Keratinocyte (primary cell): Measurements from ENCODE around the gene KLF16. TPM values are rescaled to one million over a fixed set of nuclear protein-coding genes. Genes with fewer than 3 reads are reported as not detected.

ENCODE experiments used
- DNase-seq: peaks from one replicate; pipeline ENCODE4 v3.0.0-alpha.2; 2011; ENCODE audit warnings: low read depth, missing footprints, low spot score
- FAIRE-seq: peaks from 2 replicates; lab custom pipeline; 2011; peaks lifted over from hg19 to GRCh38; lab: Jason Lieb, UNC
- H2AFZ ChIP-seq: 2 replicates; pipeline ENCODE4 v1.6.0; 2012; ENCODE audit warnings: low read length, control low read depth, inconsistent platforms; ENCODE audit not compliant: control insufficient read depth
- H3K27ac ChIP-seq: 2 replicates; pipeline ENCODE4 v1.5.1; 2011; ENCODE audit warnings: low read length; ENCODE audit not compliant: control insufficient read depth, insufficient read depth
- H3K27me3 ChIP-seq: 3 replicates; pipeline ENCODE4 v1.6.0; 2011; ENCODE audit warnings: low read length; ENCODE audit not compliant: control insufficient read depth, insufficient read depth; ENCODE audit errors: extremely low read depth
- H3K36me3 ChIP-seq, 2 experiments: 2 replicates in 1 of 2; 3 replicates in 1 of 2; pipeline ENCODE4 v1.5.1; 2011; ENCODE audit warnings: low read length in 2 of 2, mild to moderate bottlenecking in 1 of 2; ENCODE audit not compliant: control insufficient read depth in 2 of 2, insufficient read depth in 2 of 2; ENCODE audit errors: extremely low read depth in 1 of 2
- H3K4me1 ChIP-seq: 3 replicates; pipeline ENCODE4 v1.5.1; 2011; ENCODE audit warnings: low read length; ENCODE audit not compliant: control insufficient read depth, insufficient read depth; ENCODE audit errors: extremely low read depth
- H3K4me2 ChIP-seq: 3 replicates; pipeline ENCODE4 v1.6.0; 2011; ENCODE audit warnings: low read depth, low read length; ENCODE audit not compliant: control insufficient read depth, insufficient read depth; ENCODE audit errors: extremely low read depth
- H3K4me3 ChIP-seq, 3 experiments: fragments of 200-600 bp in 1 of 3; sonication (generic) in 1 of 3; 2 replicates in 2 of 3; 3 replicates in 1 of 3; pipeline ENCODE4 v1.5.1; 2011 to 2016; ENCODE audit warnings: low read length in 3 of 3, mild to moderate bottlenecking in 3 of 3, control low read depth in 2 of 3, inconsistent platforms in 1 of 3, low read depth in 1 of 3, mixed read lengths in 1 of 3, mixed run types in 1 of 3, moderate library complexity in 1 of 3; ENCODE audit not compliant: control insufficient read depth in 2 of 3, insufficient read depth in 2 of 3; ENCODE audit errors: extremely low read depth in 1 of 3
- H3K79me2 ChIP-seq: 2 replicates; pipeline ENCODE4 v1.6.0; 2012; ENCODE audit warnings: low read length; ENCODE audit not compliant: control insufficient read depth, insufficient read depth
- H3K9ac ChIP-seq: 3 replicates; pipeline ENCODE4 v1.6.0; 2011; ENCODE audit warnings: low read length; ENCODE audit not compliant: control insufficient read depth, insufficient read depth; ENCODE audit errors: extremely low read depth
- H3K9me1 ChIP-seq: 3 replicates; pipeline ENCODE4 v1.6.0; 2011; ENCODE audit warnings: low read length; ENCODE audit not compliant: control insufficient read depth, insufficient read depth; ENCODE audit errors: extremely low read depth
- H3K9me3 ChIP-seq: 2 replicates; pipeline ENCODE4 v1.5.1; 2012; ENCODE audit warnings: low read depth, low read length; ENCODE audit not compliant: control insufficient read depth
- H4K20me1 ChIP-seq: 3 replicates; pipeline ENCODE4 v1.6.0; 2011; ENCODE audit warnings: low read length; ENCODE audit not compliant: control insufficient read depth, insufficient read depth; ENCODE audit errors: extremely low read depth
- EZH2 ChIP-seq: IDR thresholded peaks from one replicate; pipeline ENCODE4 v1.6.1; 2012; ENCODE audit warnings: inconsistent platforms, mild to moderate bottlenecking, low read length, moderate library complexity
- dilution Hi-C: fragments of 300-500 bp; cut with MboI; formaldehyde crosslinking; loops from one replicate; pipeline ENCODE4 v1.7.0; 2020; ENCODE audit warnings: low sequenced_read_pairs; ENCODE audit not compliant: extremely low pct_ligation_motif_present
- polyA plus RNA-seq, 5 experiments: library from polyadenylated mRNA; depleted of rRNA in 3 of 5; stranded (reverse) in 3 of 5; stranded (forward) in 1 of 5; unstranded in 1 of 5; fragments of >200 nt; gene quantifications; 1 replicate in 1 of 5; 2 replicates in 3 of 5; 3 replicates in 1 of 5; pipeline versions ENCODE4 v1.2.1 to v1.2.3, GENCODE V29; 2011 to 2012; ENCODE audit warnings: missing spikeins in 2 of 5, low read depth in 1 of 5, low replicate concordance in 1 of 5
- TF ChIP-seq, protein P1 (sequence below), 3 experiments: IDR thresholded peaks in 1 of 3; conservative IDR thresholded peaks in 1 of 3; optimal IDR thresholded peaks in 1 of 3; 2 replicates in 2 of 3; 3 replicates in 1 of 3; pipeline versions ENCODE3 to v1.5.1; 2011; ENCODE audit warnings: low read length in 3 of 3, mild to moderate bottlenecking in 3 of 3, moderate library complexity in 2 of 3, control low read depth in 1 of 3, inconsistent platforms in 1 of 3; ENCODE audit not compliant: insufficient read depth in 2 of 3; ENCODE audit errors: extremely low read depth in 1 of 3

KLF16 gene
- polyA plus RNA-seq, 1 donor (not counting 4 experiments of a cell fraction or from before 2014, with no cell fraction given): 4.9 TPM

DNA sequence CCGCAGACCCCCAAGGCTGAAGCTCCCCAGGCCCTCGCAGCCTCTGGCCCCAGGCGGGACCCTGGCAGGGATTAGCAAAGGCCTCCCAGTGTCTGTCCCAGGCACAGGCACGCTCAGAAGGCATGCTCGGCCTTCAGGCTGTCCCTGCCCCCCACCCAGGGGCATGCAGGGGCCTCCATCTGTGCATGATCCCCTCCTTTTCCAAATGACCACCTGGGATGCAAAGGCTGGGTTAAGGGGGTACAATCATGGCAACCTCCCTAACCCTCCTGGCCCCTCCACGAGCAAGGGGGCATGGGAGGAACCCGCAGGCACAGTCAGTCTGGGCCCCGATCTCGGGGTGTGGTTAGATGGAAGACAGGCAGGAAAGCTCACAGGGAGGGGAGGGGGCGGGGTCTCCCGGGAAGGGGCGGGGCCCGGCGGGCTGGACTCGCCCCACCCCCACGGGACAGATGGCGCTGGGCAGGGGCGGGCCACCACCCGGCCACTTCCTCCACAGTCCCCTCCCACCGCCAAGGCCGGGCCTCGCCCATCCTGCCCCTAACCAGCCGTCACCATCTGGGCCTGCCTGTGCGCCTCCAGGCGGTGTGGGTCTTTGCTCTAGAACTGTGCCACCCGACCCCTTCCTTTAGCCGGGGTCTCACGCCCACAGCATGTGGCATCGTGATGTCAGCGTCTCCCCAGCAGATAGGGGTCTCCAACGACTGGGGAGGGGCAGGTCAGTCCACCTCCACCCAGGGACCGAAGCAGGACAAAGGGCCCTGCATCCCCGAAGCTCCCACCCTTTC, 8.1 kb downstream of the KLF16 start:
- Histone ChIP-seq H3K79me2 (peaks cover 77% of the 10 kb centered on the region), H3K27ac (peak overlapping the region; percentile 78), H3K9me1 (no peaks in the 10 kb centered on the region), H3K4me3 (peak overlapping the region; percentile 32 to 73 (median 59)), H4K20me1 (peaks cover 10% of the 10 kb centered on the region), H3K27me3 (no peaks in the 10 kb centered on the region), H3K4me2 (peak overlapping the region; percentile 96), H3K36me3 (peaks cover 0 to 5% of the 10 kb centered on the region in 2 experiments), H3K9me3 (no peaks in the 10 kb centered on the region), H3K4me1 (peaks cover 61% of the 10 kb centered on the region), H3K9ac (peak overlapping the region; percentile 71), H2AFZ (no peak overlapping the region)
- peak; percentile 52 for DNase-seq
- dilution Hi-C loops: no loop called here
- no peak for TF ChIP-seq EZH2
- TF ChIP-seq, protein P1, sequence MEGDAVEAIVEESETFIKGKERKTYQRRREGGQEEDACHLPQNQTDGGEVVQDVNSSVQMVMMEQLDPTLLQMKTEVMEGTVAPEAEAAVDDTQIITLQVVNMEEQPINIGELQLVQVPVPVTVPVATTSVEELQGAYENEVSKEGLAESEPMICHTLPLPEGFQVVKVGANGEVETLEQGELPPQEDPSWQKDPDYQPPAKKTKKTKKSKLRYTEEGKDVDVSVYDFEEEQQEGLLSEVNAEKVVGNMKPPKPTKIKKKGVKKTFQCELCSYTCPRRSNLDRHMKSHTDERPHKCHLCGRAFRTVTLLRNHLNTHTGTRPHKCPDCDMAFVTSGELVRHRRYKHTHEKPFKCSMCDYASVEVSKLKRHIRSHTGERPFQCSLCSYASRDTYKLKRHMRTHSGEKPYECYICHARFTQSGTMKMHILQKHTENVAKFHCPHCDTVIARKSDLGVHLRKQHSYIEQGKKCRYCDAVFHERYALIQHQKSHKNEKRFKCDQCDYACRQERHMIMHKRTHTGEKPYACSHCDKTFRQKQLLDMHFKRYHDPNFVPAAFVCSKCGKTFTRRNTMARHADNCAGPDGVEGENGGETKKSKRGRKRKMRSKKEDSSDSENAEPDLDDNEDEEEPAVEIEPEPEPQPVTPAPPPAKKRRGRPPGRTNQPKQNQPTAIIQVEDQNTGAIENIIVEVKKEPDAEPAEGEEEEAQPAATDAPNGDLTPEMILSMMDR (optimal IDR thresholded peaks at IDR 0.05 in 1 of 3, IDR thresholded peaks at IDR 0.05 in 1 of 3, conservative IDR thresholded peaks at IDR 0.05 in 1 of 3; ENCODE audit: extremely low read depth in 1 of 3, insufficient read depth in 2 of 3, low read length in 3 of 3): peak in 1 of 3 experiments; percentile 16
- FAIRE-seq: peak; percentile 69

DNA sequence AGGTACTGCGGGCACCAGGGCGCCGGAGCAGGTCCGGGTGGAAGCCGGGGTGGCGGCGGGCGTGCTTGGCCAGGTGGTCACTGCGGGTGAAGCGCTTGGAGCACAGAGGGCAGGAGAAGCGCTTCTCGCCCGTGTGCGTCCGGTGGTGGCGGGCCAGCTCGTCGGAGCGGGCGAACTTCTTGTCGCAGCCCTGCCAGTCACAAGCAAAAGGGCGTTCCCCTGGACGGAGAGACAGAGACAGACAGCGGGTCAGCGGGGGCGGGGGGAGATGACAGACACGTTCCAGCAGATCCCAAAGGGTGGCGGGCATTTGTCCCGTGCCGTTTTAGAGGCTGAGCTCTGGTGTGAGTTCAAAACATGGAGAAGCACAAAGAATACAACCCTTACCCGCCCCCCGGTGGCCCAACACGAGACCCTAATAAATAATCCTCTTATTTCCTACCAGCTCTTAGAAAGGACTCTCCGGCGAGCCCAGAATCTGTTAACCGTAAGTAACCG, 8.8 kb downstream of the KLF16 start:
- no peak overlapping the region for H2AFZ ChIP-seq
- peak overlapping the region; percentile 96 for H3K4me2 ChIP-seq
- no peak for DNase-seq
- peaks cover 10% of the 10 kb centered on the region for H4K20me1 ChIP-seq
- H3K27ac ChIP-seq: peak overlapping the region; percentile 78
- TF ChIP-seq, protein P1 (optimal IDR thresholded peaks at IDR 0.05 in 1 of 3, IDR thresholded peaks at IDR 0.05 in 1 of 3, conservative IDR thresholded peaks at IDR 0.05 in 1 of 3; ENCODE audit: extremely low read depth in 1 of 3, insufficient read depth in 2 of 3, low read length in 3 of 3): no peak
- no peak for TF ChIP-seq EZH2
- H3K36me3 ChIP-seq: peaks cover 0 to 7% of the 10 kb centered on the region in 2 experiments
- H3K9me3 ChIP-seq: no peaks in the 10 kb centered on the region
- peak overlapping the region; percentile 71 for H3K9ac ChIP-seq
- H3K4me1 ChIP-seq: peaks cover 57% of the 10 kb centered on the region
- H3K27me3 ChIP-seq: no peaks in the 10 kb centered on the region
- H3K9me1 ChIP-seq: no peaks in the 10 kb centered on the region
- H3K4me3 ChIP-seq: peak overlapping the region; percentile 32 to 73 (median 57)
- peaks cover 71% of the 10 kb centered on the region for H3K79me2 ChIP-seq
- dilution Hi-C loops: no loop called here
- no peak for FAIRE-seq
